ENCODE data around the gene ARHGAP10.

- no peak for TF ChIP-seq POLR2A (IDR thresholded peaks at IDR 0.05; ENCODE audit: low read length)
- no peak for TF ChIP-seq GATA1 (IDR thresholded peaks at IDR 0.05; ENCODE audit: low read depth, low read length)
Measured at GRCh38 chr4:147736458-147736857, 4.6 kb downstream of the ARHGAP10 start.

All from erythroblast (primary cell).